Suppressor macrophage treated with lipopolysaccharide for 4 hours (primary cell): Measurements from ENCODE around the gene ZNF804B.
"Not testable (repeated sequence)": the region's sequence is repeated elsewhere in the genome, so short reads cannot be mapped to it uniquely, and the experiment has no call there.

Source experiments
- DNase-seq: peaks from one replicate; pipeline ENCODE4 v3.0.0-alpha.2; 2020

Gene ZNF804B

DNA sequence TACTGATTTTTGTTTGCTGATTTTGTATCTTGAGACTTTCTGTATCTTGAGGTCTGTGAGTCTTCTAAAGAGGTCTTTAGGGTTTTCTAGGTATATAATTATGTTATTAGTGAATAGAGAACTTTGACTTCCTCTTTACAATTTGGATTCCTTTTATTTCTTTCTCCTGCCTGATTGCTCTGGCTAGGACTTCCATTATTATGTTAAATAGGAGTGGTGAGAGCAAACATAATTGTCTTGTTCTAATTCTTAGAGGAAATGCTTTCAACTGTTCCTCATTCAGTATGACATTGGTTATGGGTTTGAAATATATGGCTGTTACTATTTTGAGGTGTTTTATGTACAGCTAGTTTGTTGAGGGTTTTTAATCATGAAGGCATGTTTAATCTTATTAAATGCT, 344.1 kb downstream of the ZNF804B start:
- DNase-seq = no peak

DNA sequence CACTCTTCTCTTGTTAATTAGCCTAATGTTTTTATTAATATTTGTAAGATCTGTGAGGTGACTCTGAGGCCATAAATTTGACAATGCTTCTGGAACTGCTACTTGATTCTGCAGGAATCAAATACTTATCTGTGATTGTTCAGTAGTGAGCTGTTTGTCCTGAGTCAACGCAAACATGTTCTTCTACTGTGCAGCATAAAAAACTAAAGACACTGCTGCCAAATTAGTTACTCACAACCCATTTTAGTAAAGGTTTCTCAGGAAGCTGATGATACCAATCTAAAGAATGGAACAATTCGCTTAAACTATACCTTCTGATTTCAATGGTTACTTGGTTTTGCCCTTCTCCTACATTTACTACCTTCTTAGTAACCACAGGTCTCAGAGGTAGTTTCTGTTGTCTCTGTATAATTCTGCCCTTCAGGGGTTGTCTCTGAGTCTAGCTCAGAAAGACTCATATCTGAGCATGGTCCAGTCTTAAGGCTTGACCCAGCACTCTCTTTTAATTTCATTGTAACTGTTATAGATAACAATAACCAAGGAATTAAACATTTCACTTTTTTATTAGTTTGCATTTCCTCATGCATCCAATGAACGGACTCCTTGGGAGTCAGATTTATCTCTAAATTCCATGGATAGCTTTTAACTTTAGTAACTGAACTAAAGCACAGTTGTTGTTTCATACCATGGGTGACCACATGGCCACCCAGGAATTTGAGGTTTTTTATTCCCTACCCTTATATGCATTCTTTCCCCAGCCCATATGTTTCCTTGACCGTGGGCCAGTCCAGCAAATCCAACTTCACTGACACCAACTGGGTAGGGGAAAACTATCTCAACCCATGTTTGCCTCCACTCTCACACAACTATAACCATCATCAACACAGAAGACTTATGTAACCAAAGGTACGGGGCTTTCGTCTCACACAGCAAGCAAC, 345.5 kb downstream of the ZNF804B start:
- no peak for DNase-seq

DNA sequence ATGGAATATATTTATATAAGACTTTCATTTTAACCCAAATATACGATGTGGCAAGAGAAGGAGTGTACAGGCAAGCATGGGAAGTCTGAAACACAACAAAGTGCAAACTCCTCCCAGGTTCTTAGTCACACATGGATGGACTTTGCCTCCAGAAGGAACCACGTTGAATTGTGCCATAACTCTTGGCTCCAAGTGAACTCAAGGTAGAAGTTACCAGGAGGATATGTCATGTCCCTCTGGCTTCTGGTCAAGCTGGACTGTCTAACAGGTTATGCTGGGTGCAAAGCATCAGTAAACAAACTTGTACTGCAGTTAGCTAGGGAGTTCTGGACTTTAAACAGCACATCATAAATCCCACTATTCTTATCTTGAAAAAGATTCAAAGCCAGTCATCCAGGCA, 364.4 kb downstream of the ZNF804B start:
- DNase-seq = no peak

DNA sequence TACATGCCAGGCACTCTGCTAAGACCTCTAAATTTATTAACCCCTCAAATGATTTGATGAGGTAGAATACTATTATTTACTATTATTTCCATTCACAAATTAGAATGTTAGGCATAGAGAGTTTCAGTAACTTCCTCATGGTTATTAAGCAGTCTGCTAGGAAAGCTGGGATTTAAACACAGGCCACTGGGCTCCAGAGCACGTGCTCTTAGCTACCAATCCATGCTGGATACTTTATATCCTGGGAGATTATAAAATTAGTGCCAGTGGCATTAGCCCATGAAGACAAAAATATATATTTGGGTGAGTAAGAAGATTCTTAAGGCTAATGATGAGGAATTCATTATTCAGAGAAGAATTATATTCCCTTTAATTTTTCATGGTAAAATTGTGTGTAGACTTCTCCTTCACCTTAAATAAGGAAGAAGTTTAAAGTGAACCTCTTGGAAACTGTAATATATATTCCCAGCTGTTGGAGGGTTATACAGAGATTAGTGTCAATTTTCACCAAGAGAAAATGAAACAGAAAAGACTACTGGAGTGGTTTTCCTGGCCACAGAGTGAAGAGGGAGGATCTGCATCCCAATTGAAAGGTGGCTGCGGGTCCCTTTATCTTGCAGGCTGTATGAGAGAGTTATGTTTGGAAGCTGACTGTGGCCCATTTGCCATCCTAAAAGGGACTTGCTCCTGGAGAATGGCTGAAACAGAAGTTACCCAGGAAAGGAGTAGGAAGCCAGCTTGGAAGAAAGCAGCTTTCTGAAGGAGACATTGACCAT, 370.3 kb downstream of the ZNF804B start:
- DNase-seq = no peak

DNA sequence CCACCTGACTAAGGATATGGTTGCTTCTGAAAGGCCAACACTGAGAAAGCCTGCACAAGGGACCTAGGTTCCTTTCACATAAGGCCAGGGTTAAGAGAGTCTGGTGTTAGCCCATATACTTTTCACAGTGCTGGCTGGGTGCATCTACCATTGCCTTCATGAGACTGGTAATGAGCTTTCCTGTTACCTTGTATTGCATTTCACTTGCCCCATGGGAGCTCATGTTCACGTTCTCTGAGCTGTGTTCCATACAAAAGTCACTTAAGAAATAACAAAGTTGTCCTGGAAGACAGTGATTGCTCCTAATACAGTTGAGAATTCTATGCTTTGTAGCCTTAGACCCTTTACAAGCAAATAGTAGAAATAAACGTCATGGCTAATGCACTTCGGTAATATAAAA, 373.9 kb downstream of the ZNF804B start:
- DNase-seq = no peak

DNA sequence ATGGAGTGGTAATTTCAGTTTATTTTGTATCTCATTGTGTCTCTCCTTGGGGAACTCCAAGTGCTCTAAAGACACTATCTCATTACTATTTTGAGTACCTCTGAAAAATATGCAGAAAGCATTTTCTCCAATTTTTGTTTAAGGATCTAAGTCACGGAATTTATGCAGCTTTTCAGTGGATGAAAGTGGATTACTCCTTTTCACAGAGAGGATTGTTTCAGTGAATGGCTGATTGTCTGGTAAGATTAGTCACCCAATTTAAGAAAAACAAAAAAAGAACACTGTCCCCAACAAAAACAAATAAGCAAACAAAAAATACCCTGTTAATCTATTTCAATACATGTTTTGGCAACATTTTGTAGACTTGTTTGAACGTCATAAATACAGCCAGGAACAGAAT, 374.3 kb downstream of the ZNF804B start:
- DNase-seq = no peak

DNA sequence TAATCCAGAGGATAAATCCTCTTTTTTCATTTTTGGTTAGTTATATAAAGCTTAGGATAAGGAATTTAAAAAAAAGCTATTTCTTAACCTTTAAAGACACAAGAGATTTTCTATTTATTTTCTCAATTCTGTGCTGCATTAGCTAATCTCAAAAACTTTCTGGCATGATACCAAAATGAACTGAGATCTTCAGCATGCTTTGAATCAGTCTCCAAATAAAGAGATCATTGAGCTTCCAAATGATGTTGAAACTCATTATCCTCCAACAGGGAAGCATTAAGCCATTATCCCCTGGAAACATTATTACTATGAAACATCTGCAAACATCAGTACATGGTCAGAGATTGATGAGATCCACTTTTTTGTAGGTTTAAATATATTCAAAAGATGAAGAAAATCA, 386.3 kb downstream of the ZNF804B start:
- no peak for DNase-seq

DNA sequence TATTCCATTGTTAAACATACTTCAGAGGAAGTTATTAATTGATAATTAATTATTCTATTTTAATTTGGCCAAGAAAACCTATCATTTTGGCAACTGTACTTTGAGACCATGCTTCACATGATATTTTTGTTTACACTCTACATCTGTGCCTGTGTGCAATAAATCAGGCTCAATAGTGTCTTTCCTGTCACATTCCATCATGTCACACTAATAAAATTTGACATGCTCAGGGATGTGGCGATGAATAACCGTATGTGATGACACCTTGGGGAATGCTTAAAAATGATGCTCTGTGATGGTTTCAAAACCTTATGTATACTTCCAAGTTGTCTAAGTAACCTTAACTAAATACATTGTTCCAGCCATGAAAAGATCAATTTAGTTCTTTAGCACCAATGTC, 400.6 kb downstream of the ZNF804B start:
- DNase-seq = no peak

DNA sequence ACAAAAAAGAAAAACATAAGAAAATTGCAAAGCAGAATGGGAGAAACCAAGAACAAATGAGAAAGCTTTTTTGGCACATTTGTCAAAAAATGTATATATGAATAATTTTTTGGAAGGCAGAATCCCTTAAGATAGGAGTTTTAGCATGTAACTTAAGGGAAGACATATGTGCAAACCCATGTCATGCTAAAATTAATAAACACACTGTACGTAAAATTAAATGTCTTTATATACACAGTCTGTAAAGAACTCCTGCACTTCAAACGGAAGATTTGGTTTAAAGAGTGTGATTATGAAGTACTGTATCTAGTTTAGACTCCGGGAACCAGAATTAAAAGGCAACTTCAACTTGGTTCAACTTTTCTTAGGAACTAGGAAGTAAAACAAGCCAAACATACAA, 405.9 kb downstream of the ZNF804B start:
- no peak for DNase-seq

DNA sequence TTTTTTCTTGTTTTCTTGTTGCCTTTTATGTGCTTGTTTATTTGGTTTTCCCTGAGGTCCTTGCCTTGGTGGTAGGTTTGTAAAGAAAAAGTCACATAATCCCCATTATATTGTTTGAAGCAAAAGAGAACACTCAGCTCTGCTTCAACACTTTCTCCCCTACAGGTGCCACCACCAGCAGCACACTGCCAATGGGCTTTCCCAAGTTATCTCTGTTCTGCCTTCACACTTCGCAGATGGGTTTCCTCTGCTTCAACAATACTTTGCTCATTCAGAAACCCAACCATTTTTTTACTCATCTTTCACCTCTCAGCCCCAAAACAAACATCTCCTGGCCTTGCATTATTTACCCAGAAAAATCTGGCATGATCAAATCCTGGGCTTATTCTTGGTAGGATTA, 411.1 kb downstream of the ZNF804B start:
- DNase-seq = no peak

DNA sequence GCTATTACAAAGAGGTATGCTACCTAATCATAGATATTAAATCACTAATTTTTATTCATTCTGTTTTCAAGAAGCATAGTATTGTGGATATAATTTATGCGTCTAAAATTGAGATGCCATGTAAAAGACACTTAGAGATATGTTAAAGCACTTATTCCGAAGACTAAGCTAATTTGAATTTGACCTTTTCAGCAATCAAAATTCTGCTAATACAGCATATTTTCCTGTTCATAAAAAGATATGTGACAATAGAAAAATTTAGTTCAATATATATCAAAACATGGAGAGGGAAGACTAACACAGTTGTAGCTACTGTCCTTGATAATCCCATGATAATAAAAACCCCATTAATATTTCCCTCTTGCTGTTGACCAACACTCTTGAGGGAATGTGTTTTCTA, 422.6 kb downstream of the ZNF804B start:
- no peak for DNase-seq

DNA sequence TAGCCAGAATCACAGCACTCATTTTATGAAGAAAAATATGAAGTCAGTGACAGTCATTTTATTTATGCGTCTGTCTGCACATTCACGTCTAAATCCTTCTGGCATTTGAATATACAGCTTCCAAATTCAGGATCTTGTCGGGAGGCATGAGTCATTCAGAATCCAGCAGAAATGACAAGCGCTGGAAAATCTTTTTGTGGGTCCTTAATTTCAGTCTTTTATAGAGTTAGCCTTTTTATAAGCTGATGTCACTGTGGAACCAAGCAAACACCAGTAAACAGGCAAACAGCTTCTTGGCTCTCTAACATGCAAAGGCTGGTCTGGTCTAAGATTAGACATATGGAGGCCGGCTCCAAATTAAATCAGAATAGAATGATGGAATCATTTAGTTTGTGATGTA, 424.2 kb downstream of the ZNF804B start:
- no peak for DNase-seq

DNA sequence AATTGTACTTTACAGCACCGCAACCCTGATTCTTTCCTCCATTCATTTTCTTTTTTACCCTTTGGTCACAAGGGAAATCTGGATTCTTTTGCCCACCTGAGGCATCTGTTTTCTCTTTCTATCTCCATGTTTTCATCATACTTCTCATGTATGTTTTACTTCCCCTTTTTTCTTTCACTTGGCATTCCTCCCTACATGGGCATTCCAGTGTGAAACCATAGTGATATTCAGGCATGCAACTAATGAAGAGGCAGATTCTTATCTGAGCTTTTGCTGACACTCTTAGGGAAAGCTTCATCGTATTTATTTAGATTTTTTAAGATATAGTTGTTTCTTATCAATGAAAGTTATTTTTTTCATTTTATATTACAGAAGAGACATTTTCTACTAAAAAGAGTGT, 441.3 kb downstream of the ZNF804B start:
- no peak for DNase-seq

DNA sequence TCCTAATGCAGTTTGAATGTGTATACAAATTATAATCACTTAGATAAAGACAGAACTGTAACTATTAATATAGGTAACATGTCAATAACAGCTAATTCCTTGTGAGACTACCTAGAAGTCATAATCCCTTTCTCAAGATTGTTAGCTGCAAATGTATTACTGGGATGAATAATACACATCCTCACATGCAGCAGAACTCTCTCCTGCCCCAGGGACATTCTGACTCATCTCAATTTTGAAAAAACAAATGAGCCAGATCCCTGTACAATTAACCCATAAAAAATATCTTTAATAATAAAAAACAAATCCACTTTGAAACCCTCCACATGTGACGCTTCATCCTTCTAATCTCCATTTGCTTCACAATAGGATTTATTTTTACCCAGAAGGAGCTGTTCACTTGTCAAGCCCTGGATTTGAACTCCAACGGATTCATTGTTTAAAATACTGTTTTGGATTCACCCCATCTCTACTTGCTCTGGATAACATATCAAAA, 464.4 kb downstream of the ZNF804B start:
- DNase-seq = no peak

DNA sequence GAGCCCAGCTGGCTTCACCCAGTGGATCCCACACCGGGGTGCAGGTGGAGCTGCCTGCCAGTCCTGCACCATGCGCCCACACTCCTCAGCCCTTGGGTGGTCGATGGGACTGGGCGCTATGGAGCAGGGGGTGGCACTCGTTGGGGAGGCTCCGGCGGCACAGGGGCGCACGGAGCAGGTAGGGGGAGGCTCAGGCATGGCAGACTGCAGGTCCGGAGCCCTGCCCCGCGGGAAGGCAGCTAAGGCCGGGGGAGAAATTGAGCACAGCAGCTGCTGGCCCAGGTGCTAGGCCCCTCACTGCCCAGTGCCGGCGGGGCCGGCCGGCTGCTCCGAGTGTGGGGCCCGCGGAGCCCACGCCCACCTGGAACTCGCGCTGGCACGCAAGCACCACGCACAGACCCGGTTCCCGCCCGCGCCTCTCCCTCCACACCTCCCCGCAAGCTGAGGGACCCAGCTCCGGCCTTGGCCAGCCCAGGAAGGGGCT, 469.2 kb downstream of the ZNF804B start:
- DNase-seq = not testable (repeated sequence)

DNA sequence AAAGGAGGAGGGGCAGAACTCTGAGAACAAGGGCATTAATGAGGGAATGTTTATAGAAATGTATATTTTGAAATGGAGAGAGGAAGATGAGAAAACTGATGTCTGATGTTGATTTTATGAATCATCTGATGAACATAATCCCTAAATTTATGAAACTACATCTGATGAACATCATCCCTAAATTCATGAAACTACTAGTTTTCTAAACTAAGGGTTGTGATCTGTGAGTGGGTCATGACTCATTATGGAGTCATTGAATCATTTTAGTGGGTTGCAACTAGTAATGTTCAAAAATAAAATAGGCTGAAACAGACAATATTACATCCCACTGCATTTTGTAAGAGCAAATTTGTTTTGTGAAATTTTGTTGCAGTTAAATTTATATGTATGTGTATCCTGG, 478.7 kb downstream of the ZNF804B start:
- no peak for DNase-seq

DNA sequence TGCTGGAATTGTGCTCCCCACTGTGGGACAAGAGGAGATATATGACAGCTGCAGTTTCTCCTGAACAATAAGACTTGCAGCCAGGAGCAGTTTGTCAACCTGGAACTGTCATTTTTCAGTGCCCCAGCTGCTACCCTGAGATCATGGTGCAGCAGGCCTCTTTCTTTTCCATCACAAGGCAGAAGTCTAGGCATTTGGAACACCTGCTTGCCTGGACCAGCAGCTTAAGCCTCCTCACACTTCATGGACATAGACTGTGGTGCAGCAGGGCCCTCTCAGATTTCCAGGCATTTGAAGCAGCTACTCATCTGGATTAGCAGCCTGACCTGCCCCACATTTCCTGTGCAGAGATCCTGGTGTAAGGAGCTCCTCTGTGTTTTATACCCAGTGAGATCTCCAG, 486.7 kb downstream of the ZNF804B start:
- DNase-seq = no peak

DNA sequence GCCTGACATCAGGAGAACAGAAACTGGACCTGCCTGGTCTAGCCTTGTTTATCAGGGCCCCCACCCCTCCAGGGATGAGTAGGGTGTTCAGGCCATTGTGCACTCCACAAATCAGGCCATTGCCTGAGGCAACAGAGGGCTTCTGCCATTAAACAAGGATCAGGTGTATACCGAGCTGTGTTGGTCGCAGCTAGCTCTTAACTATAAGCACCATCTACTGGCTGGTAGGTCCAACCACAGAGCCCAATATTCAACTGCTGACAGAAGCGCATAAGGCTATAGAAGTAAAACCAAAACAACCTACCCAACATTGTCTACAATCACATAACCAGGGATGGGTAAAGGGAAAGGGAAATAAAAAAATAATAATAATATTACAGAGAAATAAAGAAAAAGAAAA, 487.7 kb downstream of the ZNF804B start:
- no peak for DNase-seq

DNA sequence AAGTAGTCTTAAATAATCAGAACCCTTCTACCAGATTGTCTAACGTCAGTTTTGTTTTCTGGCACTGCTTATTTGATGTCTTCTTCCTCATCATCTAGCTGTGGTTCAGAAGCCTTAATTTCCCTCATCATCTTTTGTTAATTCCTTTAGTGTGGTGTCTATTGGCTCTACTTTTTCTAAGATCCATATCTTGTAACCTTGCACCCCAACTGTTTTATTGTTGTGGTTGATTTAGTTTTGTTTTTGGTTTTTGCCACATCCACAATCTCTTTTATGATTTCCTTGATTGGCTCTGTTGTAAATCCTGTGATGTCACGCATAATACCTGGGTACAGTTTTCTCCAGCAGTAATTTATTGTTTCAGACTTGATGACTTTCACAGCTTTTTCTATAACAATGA, 499.6 kb downstream of the ZNF804B start:
- no peak for DNase-seq

DNA sequence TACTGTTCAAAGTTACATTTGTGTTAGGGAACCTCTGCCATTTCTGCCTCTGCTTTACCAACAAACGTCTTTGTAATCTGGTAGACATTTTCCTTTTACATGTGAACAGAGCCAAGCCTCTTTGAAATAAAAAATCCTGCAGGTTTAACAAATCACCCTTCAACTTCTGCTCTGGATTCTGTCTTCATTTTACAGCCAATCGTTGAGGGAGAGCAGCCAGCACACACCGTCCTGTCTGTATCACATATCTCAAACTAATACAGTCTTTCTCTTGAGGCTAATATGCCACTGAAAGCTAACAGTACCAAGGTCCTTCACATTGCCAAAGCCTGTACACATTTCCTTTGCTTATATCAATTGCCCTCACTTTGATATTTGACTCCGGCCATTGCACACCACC, 504.6 kb downstream of the ZNF804B start:
- DNase-seq = no peak

DNA sequence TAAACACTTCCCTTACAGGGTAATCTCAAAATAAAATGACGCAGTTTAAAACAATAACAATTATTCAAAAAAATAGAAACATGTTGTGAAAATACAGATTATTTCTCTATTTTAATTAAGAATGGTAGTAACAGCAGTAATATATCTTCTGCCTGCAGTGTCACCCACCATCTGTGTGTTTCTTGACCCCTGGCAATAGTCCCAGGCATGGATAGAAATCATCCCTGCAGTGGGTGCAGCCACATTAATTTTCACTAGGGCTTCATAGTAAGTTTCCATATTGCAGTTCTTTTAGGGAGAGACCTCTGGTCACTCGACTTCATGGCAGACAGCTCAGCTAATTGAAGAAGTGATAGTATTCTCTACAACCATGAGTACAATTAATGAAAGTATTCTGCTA, 506.1 kb downstream of the ZNF804B start:
- no peak for DNase-seq

DNA sequence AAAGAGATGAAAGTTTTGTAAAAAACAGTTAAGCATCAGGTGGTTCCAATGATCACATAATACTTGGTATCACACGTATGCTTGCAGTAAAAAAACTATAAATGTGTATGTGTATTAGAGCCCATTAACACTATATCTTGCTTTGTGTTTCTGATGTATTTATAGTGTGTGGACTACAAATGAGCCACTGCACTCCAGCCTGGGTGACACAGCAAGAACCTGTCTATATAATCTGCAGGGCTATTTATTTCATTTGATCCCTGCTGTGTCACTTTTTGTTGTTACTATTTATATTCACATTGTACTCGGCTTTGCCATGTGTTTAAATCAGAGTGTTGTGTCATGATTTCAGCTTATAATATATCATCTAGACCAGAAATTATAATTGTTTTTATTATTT, 523.8 kb downstream of the ZNF804B start:
- no peak for DNase-seq

DNA sequence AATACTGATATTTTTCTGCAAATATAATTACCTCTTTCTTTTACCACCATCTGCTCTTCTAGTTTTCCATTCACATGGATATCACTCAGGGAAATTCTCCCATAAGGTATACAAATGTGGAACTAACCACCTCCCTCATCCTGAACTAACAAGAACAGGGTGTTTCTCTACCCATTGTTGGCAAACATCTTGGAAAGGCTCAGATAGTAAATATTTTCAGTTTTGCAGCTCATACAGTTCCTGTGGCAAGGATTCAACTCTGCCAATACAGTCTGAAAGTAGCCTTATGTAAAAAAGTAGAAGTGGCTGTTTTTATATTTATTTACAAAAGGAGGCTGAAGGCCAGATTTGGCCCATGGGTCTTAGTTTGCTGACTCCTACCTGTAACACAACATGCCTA, 549.0 kb downstream of the ZNF804B start:
- no peak for DNase-seq

DNA sequence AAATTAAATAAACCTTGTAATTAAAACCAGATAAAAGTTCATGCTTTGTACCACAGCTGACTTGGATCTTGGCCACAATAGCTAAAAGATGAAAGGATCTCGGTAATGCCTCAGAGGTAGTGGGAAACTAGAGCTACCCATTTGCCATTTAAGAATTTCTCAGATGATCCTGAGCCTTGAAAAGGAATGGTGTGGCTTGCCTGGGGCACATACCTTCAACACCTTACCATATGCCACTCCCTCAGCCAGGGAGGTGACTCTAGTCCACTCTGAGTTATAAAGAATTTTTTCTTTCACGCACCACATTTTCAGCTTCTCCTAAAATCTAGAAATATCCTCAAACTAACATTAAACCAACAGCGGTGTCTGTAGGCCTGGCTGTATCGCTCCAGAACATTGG, 552.4 kb downstream of the ZNF804B start:
- no peak for DNase-seq
